ENCODE results near the gene ATRIP. TPM values are rescaled to one million over a fixed set of nuclear protein-coding genes. Genes with fewer than 3 reads are reported as not detected.

Gene ATRIP
- total and polyA plus RNA-seq, 2 donors from 2014 or later: 5.4 to 6.7 TPM

DNA sequence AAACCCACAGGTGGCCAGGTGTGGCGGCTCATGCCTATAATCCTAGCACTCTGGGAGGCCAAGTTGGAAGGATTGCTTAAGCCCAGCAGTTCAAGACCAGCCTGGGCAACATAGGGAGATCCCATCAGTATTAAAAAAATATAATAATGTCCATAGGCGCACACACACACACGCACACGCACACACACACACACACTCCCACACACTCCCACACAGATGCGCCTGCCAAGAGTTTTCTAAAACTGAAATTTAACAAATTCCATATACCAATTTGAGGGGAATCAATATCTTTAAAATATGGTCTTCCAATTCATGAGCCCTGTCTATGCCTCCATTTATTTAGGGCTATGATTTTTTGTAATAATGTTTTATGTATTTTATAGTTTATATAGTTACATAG lies 40.4 kb downstream of the ATRIP start:
- TF ChIP-seq, protein P1, sequence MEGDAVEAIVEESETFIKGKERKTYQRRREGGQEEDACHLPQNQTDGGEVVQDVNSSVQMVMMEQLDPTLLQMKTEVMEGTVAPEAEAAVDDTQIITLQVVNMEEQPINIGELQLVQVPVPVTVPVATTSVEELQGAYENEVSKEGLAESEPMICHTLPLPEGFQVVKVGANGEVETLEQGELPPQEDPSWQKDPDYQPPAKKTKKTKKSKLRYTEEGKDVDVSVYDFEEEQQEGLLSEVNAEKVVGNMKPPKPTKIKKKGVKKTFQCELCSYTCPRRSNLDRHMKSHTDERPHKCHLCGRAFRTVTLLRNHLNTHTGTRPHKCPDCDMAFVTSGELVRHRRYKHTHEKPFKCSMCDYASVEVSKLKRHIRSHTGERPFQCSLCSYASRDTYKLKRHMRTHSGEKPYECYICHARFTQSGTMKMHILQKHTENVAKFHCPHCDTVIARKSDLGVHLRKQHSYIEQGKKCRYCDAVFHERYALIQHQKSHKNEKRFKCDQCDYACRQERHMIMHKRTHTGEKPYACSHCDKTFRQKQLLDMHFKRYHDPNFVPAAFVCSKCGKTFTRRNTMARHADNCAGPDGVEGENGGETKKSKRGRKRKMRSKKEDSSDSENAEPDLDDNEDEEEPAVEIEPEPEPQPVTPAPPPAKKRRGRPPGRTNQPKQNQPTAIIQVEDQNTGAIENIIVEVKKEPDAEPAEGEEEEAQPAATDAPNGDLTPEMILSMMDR (IDR thresholded peaks at IDR 0.05; ENCODE audit: borderline replicate concordance, extremely low read depth, insufficient read depth): no peak
- Histone ChIP-seq H3K4me1 (ENCODE audit: control insufficient read depth in 2 of 3, insufficient read depth in 2 of 3, low read depth in 1 of 3, low read length in 3 of 3) (no peaks in the 10 kb centered on the region), H3K9ac (ENCODE audit: low read length in 3 of 3) (no peak overlapping the region), H3K9me3 (ENCODE audit: control insufficient read depth in 2 of 3, insufficient read depth in 1 of 3, low read length in 3 of 3) (no peaks in the 10 kb centered on the region), H3K27me3 (ENCODE audit: control insufficient read depth, insufficient read depth, low read length) (no peaks in the 10 kb centered on the region), H3K4me3 (ENCODE audit: low read length in 3 of 3) (no peak overlapping the region), H3K27ac (ENCODE audit: low read depth in 2 of 2, low read length in 2 of 2) (no peak overlapping the region), H3K36me3 (ENCODE audit: control insufficient read depth in 2 of 3, insufficient read depth in 3 of 3, low read length in 3 of 3) (no peaks in the 10 kb centered on the region)
- FAIRE-seq (no peak), DNase-seq (no peak)
- intact Hi-C loops (cut with DNase I): no loop called here

GRCh38 chr3:48492461-48493202 lies 46.1 kb downstream of the ATRIP start:
- DNase-seq (peak in 1 of 5 donors; percentile 3), FAIRE-seq (no peak)
- intact Hi-C loops (cut with DNase I): no loop called here
- Histone ChIP-seq H3K4me3 (ENCODE audit: low read length in 3 of 3) (no peak overlapping the region), H3K27me3 (ENCODE audit: control insufficient read depth, insufficient read depth, low read length) (no peaks in the 10 kb centered on the region), H3K36me3 (ENCODE audit: control insufficient read depth in 2 of 3, insufficient read depth in 3 of 3, low read length in 3 of 3) (no peaks in the 10 kb centered on the region), H3K4me1 (ENCODE audit: control insufficient read depth in 2 of 3, insufficient read depth in 2 of 3, low read depth in 1 of 3, low read length in 3 of 3) (no peaks in the 10 kb centered on the region), H3K9ac (ENCODE audit: low read length in 3 of 3) (no peak overlapping the region), H3K27ac (ENCODE audit: low read depth in 2 of 2, low read length in 2 of 2) (no peak overlapping the region), H3K9me3 (ENCODE audit: control insufficient read depth in 2 of 3, insufficient read depth in 1 of 3, low read length in 3 of 3) (no peaks in the 10 kb centered on the region)
- TF ChIP-seq, protein P1 (IDR thresholded peaks at IDR 0.05; ENCODE audit: borderline replicate concordance, extremely low read depth, insufficient read depth): no peak

DNA sequence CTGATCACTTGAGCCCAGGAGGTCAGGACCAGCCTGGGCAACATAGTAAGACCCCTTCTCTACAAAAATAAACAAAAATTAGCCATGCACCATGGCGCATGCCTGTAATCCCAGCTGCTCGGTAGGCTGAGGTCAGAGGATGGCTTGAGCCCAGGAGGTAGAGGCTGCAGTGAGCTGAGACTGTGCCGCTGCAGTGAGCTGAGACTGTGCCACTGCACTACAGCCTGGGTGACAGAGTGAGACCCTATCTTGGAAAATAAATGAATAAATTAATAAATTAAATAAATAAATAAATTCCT lies 46.6 kb downstream of the ATRIP start:
- Histone ChIP-seq H3K4me1 (ENCODE audit: control insufficient read depth in 2 of 3, insufficient read depth in 2 of 3, low read depth in 1 of 3, low read length in 3 of 3) (no peaks in the 10 kb centered on the region), H3K27ac (ENCODE audit: low read depth in 2 of 2, low read length in 2 of 2) (no peak overlapping the region), H3K36me3 (ENCODE audit: control insufficient read depth in 2 of 3, insufficient read depth in 3 of 3, low read length in 3 of 3) (no peaks in the 10 kb centered on the region), H3K4me3 (ENCODE audit: low read length in 3 of 3) (no peak overlapping the region), H3K9ac (ENCODE audit: low read length in 3 of 3) (no peak overlapping the region), H3K27me3 (ENCODE audit: control insufficient read depth, insufficient read depth, low read length) (no peaks in the 10 kb centered on the region), H3K9me3 (ENCODE audit: control insufficient read depth in 2 of 3, insufficient read depth in 1 of 3, low read length in 3 of 3) (no peaks in the 10 kb centered on the region)
- DNase-seq: peak in 1 of 5 donors; percentile 29
- no peak for FAIRE-seq
- intact Hi-C loops (cut with DNase I): no loop called here
- TF ChIP-seq, protein P1 (IDR thresholded peaks at IDR 0.05; ENCODE audit: borderline replicate concordance, extremely low read depth, insufficient read depth): no peak

- H3K36me3 ChIP-seq (ENCODE audit: control insufficient read depth in 2 of 3, insufficient read depth in 3 of 3, low read length in 3 of 3): no peaks in the 10 kb centered on the region
- no peaks in the 10 kb centered on the region for H3K9me3 ChIP-seq (ENCODE audit: control insufficient read depth in 2 of 3, insufficient read depth in 1 of 3, low read length in 3 of 3)
- no peak for FAIRE-seq
- DNase-seq: peak in 1 of 5 donors; percentile 37
- no peak overlapping the region for H3K9ac ChIP-seq (ENCODE audit: low read length in 3 of 3)
- H3K4me1 ChIP-seq (ENCODE audit: control insufficient read depth in 2 of 3, insufficient read depth in 2 of 3, low read depth in 1 of 3, low read length in 3 of 3): peaks cover 0 to 15% (median 0%) of the 10 kb centered on the region in 3 donors
- TF ChIP-seq, protein P1 (IDR thresholded peaks at IDR 0.05; ENCODE audit: borderline replicate concordance, extremely low read depth, insufficient read depth): no peak
- H3K27ac ChIP-seq (ENCODE audit: low read depth in 2 of 2, low read length in 2 of 2): no peak overlapping the region
- intact Hi-C loops (cut with DNase I): loop anchor here (5.0 kb wide), 1 partner anchor 33 kb away; a partner anchor contains a TSS
- H3K4me3 ChIP-seq (ENCODE audit: low read length in 3 of 3): no peak overlapping the region
- H3K27me3 ChIP-seq (ENCODE audit: control insufficient read depth, insufficient read depth, low read length): no peaks in the 10 kb centered on the region
These were observed 54.1 kb downstream of the ATRIP start for GRCh38 chr3:48500656-48501055.
